Neural progenitor cell (in vitro differentiated cells): ENCODE data around the gene SLC15A1. TPM values are rescaled to one million over a fixed set of nuclear protein-coding genes. Genes with fewer than 3 reads are reported as not detected.

Experiments used
- DNase-seq: peaks from one replicate; pipeline ENCODE4 v3.0.0-alpha.2; 2016; ENCODE audit warnings: low spot score
- H2AFZ ChIP-seq: fragments of 200-600 bp; sonication (generic); replicated peaks from 2 replicates; pipeline ENCODE4 v1.6.1; 2016; ENCODE audit warnings: antibody characterized with exemption
- H3F3A ChIP-seq: fragments of 200-600 bp; sonication (generic); 2 replicates; pipeline ENCODE4 v1.6.1; 2016; ENCODE audit warnings: antibody characterized with exemption, low read depth
- H3K27ac ChIP-seq: fragments of 200-600 bp; sonication (generic); 2 replicates; pipeline ENCODE4 v1.5.1; 2016; ENCODE audit warnings: mild to moderate bottlenecking
- H3K27me3 ChIP-seq: fragments of 200-600 bp; sonication (generic); 2 replicates; pipeline ENCODE4 v1.6.1; 2016; ENCODE audit warnings: mild to moderate bottlenecking, moderate library complexity
- H3K36me3 ChIP-seq: fragments of 200-600 bp; sonication (generic); 2 replicates; pipeline ENCODE4 v1.5.1; 2016
- H3K4me1 ChIP-seq: fragments of 200-600 bp; sonication (generic); 2 replicates; pipeline ENCODE4 v1.6.1; 2016; ENCODE audit warnings: mixed run types
- H3K4me2 ChIP-seq: fragments of 200-600 bp; sonication (generic); 2 replicates; pipeline ENCODE4 v1.6.1; 2016
- H3K4me3 ChIP-seq: fragments of 200-600 bp; sonication (generic); 2 replicates; pipeline ENCODE4 v1.5.1; 2016
- H3K79me2 ChIP-seq: fragments of 200-600 bp; sonication (generic); 2 replicates; pipeline ENCODE4 v1.6.1; 2016; ENCODE audit warnings: low read depth
- H3K9ac ChIP-seq: fragments of 200-600 bp; sonication (generic); 2 replicates; pipeline ENCODE4 v1.6.1; 2016
- H3K9me3 ChIP-seq: fragments of 200-600 bp; sonication (generic); 2 replicates; pipeline ENCODE4 v1.5.1; 2016; ENCODE audit warnings: low read depth
- H4K20me1 ChIP-seq: fragments of 200-600 bp; sonication (generic); 2 replicates; pipeline ENCODE4 v1.6.1; 2016; ENCODE audit warnings: low read depth
- H3K27ac Mint-ChIP-seq: 3 replicates; pipeline ENCODE4 v1.8.0; 2021; ENCODE audit warnings: mixed read lengths
- H3K27me3 Mint-ChIP-seq: 2 replicates; pipeline ENCODE4 v1.8.0; 2022; ENCODE audit warnings: low read depth, mild to moderate bottlenecking, inconsistent platforms, moderate library complexity, mixed read lengths; ENCODE audit not compliant: insufficient read depth
- H3K36me3 Mint-ChIP-seq: 3 replicates; pipeline ENCODE4 v1.8.0; 2021; ENCODE audit warnings: mixed read lengths
- H3K4me1 Mint-ChIP-seq: 3 replicates; pipeline ENCODE4 v1.8.0; 2021; ENCODE audit warnings: mixed read lengths
- H3K4me3 Mint-ChIP-seq: 3 replicates; pipeline ENCODE4 v1.8.0; 2021; ENCODE audit warnings: mild to moderate bottlenecking, moderate library complexity, mixed read lengths
- H3K9me3 Mint-ChIP-seq: 3 replicates; pipeline ENCODE4 v1.8.0; 2020; ENCODE audit warnings: mixed read lengths
- CTCF ChIP-seq: fragments of 200-600 bp; sonication (generic); IDR thresholded peaks from 2 replicates; pipeline ENCODE4 v1.5.1; 2017; ENCODE audit warnings: antibody characterized with exemption, mild to moderate bottlenecking
- EZH2 ChIP-seq: fragments of 200-600 bp; sonication (generic); IDR thresholded peaks from 2 replicates; pipeline ENCODE4 v1.6.1; 2017; ENCODE audit warnings: antibody characterized with exemption, mild to moderate bottlenecking, moderate library complexity
- EZH2phosphoT487 ChIP-seq: fragments of 200-600 bp; sonication (generic); IDR thresholded peaks from 2 replicates; pipeline ENCODE4 v1.6.1; 2017; ENCODE audit warnings: antibody characterized with exemption
- total RNA-seq: library from RNA; depleted of rRNA; stranded (reverse); fragments of >200 nt; gene quantifications from 2 replicates; pipeline ENCODE4 v1.2.3, GENCODE V29; 2015; ENCODE audit warnings: low replicate concordance

SLC15A1 gene
- total RNA-seq, 1 donor from 2014 or later = not detected

GRCh38 chr13:98681049-98681448 is 71.4 kb downstream of the SLC15A1 start:
- Mint-ChIP-seq H3K9me3 (no peaks in the 10 kb centered on the region), H3K4me1 (peaks cover 15% of the 10 kb centered on the region), H3K27ac (no peak overlapping the region), H3K4me3 (no peak overlapping the region), H3K36me3 (no peaks in the 10 kb centered on the region), H3K27me3 (peaks cover under 1% of the 10 kb centered on the region)
- TF ChIP-seq EZH2phosphoT487 (no peak), CTCF (no peak), EZH2 (no peak)
- Histone ChIP-seq H2AFZ (no peak overlapping the region), H3K27me3 (no peaks in the 10 kb centered on the region), H3K4me3 (no peak overlapping the region), H3K4me1 (no peaks in the 10 kb centered on the region), H3F3A (no peaks in the 10 kb centered on the region), H4K20me1 (no peaks in the 10 kb centered on the region), H3K9me3 (no peaks in the 10 kb centered on the region), H3K27ac (no peak overlapping the region), H3K36me3 (no peaks in the 10 kb centered on the region), H3K4me2 (no peak overlapping the region), H3K9ac (no peak overlapping the region), H3K79me2 (no peaks in the 10 kb centered on the region)
- DNase-seq = no peak

GRCh38 chr13:98678741-98679140 is 73.7 kb downstream of the SLC15A1 start:
- Mint-ChIP-seq H3K27me3 (peaks cover 7% of the 10 kb centered on the region), H3K4me3 (no peak overlapping the region), H3K9me3 (no peaks in the 10 kb centered on the region), H3K27ac (peak overlapping the region; percentile 10), H3K4me1 (peaks cover 25% of the 10 kb centered on the region), H3K36me3 (no peaks in the 10 kb centered on the region)
- no peak overlapping the region for H3K4me3 ChIP-seq
- H2AFZ ChIP-seq = no peak overlapping the region
- H3K4me1 ChIP-seq = no peaks in the 10 kb centered on the region
- DNase-seq = no peak
- no peak for TF ChIP-seq EZH2
- H4K20me1 ChIP-seq = no peaks in the 10 kb centered on the region
- H3K27me3 ChIP-seq = no peaks in the 10 kb centered on the region
- no peaks in the 10 kb centered on the region for H3K9me3 ChIP-seq
- H3K79me2 ChIP-seq = no peaks in the 10 kb centered on the region
- no peak overlapping the region for H3K27ac ChIP-seq
- no peak overlapping the region for H3K9ac ChIP-seq
- H3K4me2 ChIP-seq = no peak overlapping the region
- H3F3A ChIP-seq = no peaks in the 10 kb centered on the region
- H3K36me3 ChIP-seq = no peaks in the 10 kb centered on the region

GRCh38 chr13:98677398-98677797 is 75.1 kb downstream of the SLC15A1 start:
- Histone ChIP-seq H2AFZ (no peak overlapping the region), H3K4me2 (no peak overlapping the region), H3K27ac (no peak overlapping the region), H3K4me3 (no peak overlapping the region), H3K27me3 (no peaks in the 10 kb centered on the region), H3K4me1 (no peaks in the 10 kb centered on the region), H3K9ac (no peak overlapping the region), H3K79me2 (no peaks in the 10 kb centered on the region), H4K20me1 (no peaks in the 10 kb centered on the region), H3K36me3 (no peaks in the 10 kb centered on the region), H3K9me3 (no peaks in the 10 kb centered on the region), H3F3A (no peaks in the 10 kb centered on the region)
- no peak overlapping the region for H3K4me3 Mint-ChIP-seq
- H3K27ac Mint-ChIP-seq = peak overlapping the region; percentile 57
- no peak for DNase-seq
- peaks cover 25% of the 10 kb centered on the region for H3K4me1 Mint-ChIP-seq
- H3K27me3 Mint-ChIP-seq = peaks cover 7% of the 10 kb centered on the region
- H3K36me3 Mint-ChIP-seq = no peaks in the 10 kb centered on the region
- TF ChIP-seq EZH2phosphoT487 (no peak), CTCF (no peak), EZH2 (no peak)
- H3K9me3 Mint-ChIP-seq = no peaks in the 10 kb centered on the region

- DNase-seq = no peak
- no peaks in the 10 kb centered on the region for H3K36me3 Mint-ChIP-seq
- TF ChIP-seq EZH2phosphoT487 = no peak
- H3K27ac Mint-ChIP-seq = peak overlapping the region; percentile 11
- no peak overlapping the region for H3K4me3 Mint-ChIP-seq
- Histone ChIP-seq H3K27ac (no peak overlapping the region), H3K9me3 (no peaks in the 10 kb centered on the region), H3K9ac (no peak overlapping the region), H3K36me3 (no peaks in the 10 kb centered on the region), H2AFZ (no peak overlapping the region), H3K4me2 (no peak overlapping the region), H3K79me2 (no peaks in the 10 kb centered on the region), H4K20me1 (no peaks in the 10 kb centered on the region), H3K27me3 (no peaks in the 10 kb centered on the region), H3K4me1 (no peaks in the 10 kb centered on the region), H3K4me3 (no peak overlapping the region), H3F3A (no peaks in the 10 kb centered on the region)
- peaks cover 7% of the 10 kb centered on the region for H3K27me3 Mint-ChIP-seq
- H3K9me3 Mint-ChIP-seq = no peaks in the 10 kb centered on the region
- H3K4me1 Mint-ChIP-seq = peaks cover 25% of the 10 kb centered on the region
Measured at GRCh38 chr13:98676239-98676638, 76.2 kb downstream of the SLC15A1 start.
